Body of pancreas (tissue), 4 donors: ENCODE data around the gene MISP.

Experiments used
- POLR2A ChIP-seq, 3 donors: fragments of 450-650 bp; IDR thresholded peaks; one replicate each; pipeline ENCODE4 v1.6.1; 2016; ENCODE audit warnings: antibody characterized with exemption in 3 of 3, mild to moderate bottlenecking in 2 of 3
- TF ChIP-seq, protein P1 (sequence below), 7 experiments: fragments of 450-650 bp in 4 of 7; fragments of 200-600 bp in 3 of 7; sonication (generic) in 3 of 7; IDR thresholded peaks; one replicate each; pipeline ENCODE4 v1.5.1; 2016 to 2019; ENCODE audit warnings: antibody characterized with exemption in 7 of 7

DNA sequence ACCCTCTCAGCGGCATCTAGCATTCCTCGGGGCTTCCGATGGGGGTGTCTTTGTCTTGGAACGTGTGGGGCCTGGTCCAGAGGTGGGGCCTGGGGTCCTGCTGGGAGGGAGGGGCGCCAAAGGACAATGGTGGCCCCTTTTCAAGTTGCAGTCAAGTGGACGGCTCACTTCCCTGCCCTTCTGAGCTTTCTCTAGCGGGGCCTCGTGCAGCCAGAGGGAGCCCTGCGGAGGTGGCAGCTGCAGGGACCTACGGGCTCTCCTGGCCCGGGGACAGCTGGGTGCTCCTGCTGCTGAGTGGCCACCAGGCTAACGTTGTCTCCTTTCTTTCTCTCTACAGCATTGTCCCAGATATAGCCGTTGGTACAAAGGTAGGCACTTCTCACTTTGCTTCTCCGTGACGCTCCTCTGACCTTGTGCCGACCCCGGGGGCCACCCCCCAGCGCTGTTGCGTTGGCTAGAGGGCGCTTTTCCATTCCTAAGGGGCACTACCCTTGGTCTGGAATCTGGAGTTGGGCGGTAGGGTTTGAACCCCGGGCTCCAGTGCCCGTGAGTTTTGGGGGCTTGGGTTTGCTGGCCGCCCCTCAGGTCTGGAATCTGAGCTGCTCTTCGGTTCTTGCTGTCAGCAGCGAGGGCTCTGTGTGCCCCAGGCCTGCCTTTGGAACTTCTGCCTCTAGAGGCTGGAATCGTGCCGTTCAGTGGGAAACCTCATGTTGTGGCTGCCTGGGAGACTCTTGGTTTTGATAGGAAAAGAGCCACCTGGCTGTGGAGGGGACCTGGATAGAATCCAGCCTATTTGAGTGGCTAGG lies 48.4 kb downstream of the MISP start:
- no peak for TF ChIP-seq POLR2A (IDR thresholded peaks at IDR 0.05)
- TF ChIP-seq, protein P1, sequence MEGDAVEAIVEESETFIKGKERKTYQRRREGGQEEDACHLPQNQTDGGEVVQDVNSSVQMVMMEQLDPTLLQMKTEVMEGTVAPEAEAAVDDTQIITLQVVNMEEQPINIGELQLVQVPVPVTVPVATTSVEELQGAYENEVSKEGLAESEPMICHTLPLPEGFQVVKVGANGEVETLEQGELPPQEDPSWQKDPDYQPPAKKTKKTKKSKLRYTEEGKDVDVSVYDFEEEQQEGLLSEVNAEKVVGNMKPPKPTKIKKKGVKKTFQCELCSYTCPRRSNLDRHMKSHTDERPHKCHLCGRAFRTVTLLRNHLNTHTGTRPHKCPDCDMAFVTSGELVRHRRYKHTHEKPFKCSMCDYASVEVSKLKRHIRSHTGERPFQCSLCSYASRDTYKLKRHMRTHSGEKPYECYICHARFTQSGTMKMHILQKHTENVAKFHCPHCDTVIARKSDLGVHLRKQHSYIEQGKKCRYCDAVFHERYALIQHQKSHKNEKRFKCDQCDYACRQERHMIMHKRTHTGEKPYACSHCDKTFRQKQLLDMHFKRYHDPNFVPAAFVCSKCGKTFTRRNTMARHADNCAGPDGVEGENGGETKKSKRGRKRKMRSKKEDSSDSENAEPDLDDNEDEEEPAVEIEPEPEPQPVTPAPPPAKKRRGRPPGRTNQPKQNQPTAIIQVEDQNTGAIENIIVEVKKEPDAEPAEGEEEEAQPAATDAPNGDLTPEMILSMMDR (IDR thresholded peaks at IDR 0.05): peak in 3 of 7 experiments; percentile 15 to 27 (median 22)
